ENCODE data around the gene GRID2. TPM values are rescaled to one million over a fixed set of nuclear protein-coding genes. Genes with fewer than 3 reads are reported as not detected.

Gene GRID2
- polyA plus RNA-seq, 1 of the 3 experiments (the other 2 are of a cell fraction), result not detected

DNA sequence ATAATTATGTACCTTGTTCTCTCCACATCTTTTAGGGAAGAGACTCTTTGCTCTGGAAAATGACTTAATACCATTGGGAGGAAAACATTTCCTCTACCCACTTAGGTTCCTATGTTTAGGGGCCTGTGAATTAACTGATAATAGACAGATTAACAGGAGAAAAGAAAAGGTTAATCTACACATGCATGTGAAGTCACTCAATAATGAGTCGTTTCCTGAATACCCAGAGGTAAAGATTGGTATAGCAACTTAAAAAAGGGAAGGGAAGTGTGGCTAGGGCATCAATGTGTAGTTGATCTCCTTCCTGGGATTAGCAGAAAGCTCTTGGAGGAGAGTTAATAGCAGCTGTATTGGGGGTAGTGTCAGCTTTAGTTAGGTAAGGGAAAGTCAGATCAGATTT is 1105.3 kb downstream of the GRID2 start:
- Histone ChIP-seq H3K36me3 (replicated peaks in 1 of 2; ENCODE audit: control insufficient read depth in 1 of 2, insufficient read depth in 2 of 2, low read length in 1 of 2) (no peaks in the 10 kb centered on the region), H3K4me1 (ENCODE audit: control insufficient read depth in 1 of 2, insufficient read depth in 2 of 2, low read depth in 1 of 2, low read length in 1 of 2) (no peaks in the 10 kb centered on the region; a peak in 1 of 4 replicates), H4K20me1 (ENCODE audit: insufficient read depth) (no peaks in the 10 kb centered on the region), H3F3A (replicated peaks; ENCODE audit: insufficient read depth) (no peaks in the 10 kb centered on the region), H3K27ac (ENCODE audit: low read depth in 2 of 2, low read length in 1 of 2) (no peak overlapping the region), H3K79me2 (ENCODE audit: insufficient read depth) (no peaks in the 10 kb centered on the region), H3K9me3 (no peaks in the 10 kb centered on the region), H2AFZ (ENCODE audit: low read depth) (no peak overlapping the region), H3K9me2 (no peaks in the 10 kb centered on the region), H3K4me2 (no peak overlapping the region), H3K27me3 (ENCODE audit: insufficient read depth) (no peaks in the 10 kb centered on the region), H3K4me3 (ENCODE audit: low read depth in 2 of 2, low read length in 1 of 2) (no peak overlapping the region), H3K9ac (no peak overlapping the region)
- WGBS (ENCODE audit: low lambda C conversion rate), result 9% methylated on average over 1 of the region's 1 CpG
- TF ChIP-seq YY1 (IDR thresholded peaks at IDR 0.05; ENCODE audit: low read depth) (no peak), ZBTB33 (IDR thresholded peaks at IDR 0.05; ENCODE audit: borderline replicate concordance, low read depth) (no peak), FOXJ3 (CRISPR knock-in tag; IDR thresholded peaks at IDR 0.05) (no peak), FOXM1 (IDR thresholded peaks at IDR 0.05; ENCODE audit: low read depth) (no peak), REST (IDR thresholded peaks at IDR 0.05; ENCODE audit: low read depth, low read length) (no peak), GATA2 (CRISPR knock-in tag; IDR thresholded peaks at IDR 0.05) (no peak), TEAD4 (IDR thresholded peaks at IDR 0.05; ENCODE audit: borderline replicate concordance, insufficient read depth) (no peak), GABPA (IDR thresholded peaks at IDR 0.05; ENCODE audit: low read depth) (no peak), MEF2A (IDR thresholded peaks at IDR 0.05; ENCODE audit: borderline replicate concordance, low read depth) (no peak), USF2 (IDR thresholded peaks at IDR 0.05; ENCODE audit: borderline replicate concordance, low read depth, low read length) (no peak), RFX5 (IDR thresholded peaks at IDR 0.05; ENCODE audit: low read length) (no peak), CHD2 (IDR thresholded peaks at IDR 0.05; ENCODE audit: low read length, partially characterized antibody) (no peak), SMC3 (IDR thresholded peaks at IDR 0.05; ENCODE audit: low read depth, low read length) (no peak), PBX3 (IDR thresholded peaks at IDR 0.05) (no peak), TCF12 (IDR thresholded peaks at IDR 0.05) (no peak), RCOR1 (IDR thresholded peaks at IDR 0.05; ENCODE audit: low read length) (no peak), JUND (IDR thresholded peaks at IDR 0.05) (no peak)
- TF ChIP-seq, protein P1, sequence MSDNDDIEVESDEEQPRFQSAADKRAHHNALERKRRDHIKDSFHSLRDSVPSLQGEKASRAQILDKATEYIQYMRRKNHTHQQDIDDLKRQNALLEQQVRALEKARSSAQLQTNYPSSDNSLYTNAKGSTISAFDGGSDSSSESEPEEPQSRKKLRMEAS (IDR thresholded peaks at IDR 0.05; ENCODE audit: low read depth), result no peak
- TF ChIP-seq, protein P2, sequence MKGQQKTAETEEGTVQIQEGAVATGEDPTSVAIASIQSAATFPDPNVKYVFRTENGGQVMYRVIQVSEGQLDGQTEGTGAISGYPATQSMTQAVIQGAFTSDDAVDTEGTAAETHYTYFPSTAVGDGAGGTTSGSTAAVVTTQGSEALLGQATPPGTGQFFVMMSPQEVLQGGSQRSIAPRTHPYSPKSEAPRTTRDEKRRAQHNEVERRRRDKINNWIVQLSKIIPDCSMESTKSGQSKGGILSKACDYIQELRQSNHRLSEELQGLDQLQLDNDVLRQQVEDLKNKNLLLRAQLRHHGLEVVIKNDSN (IDR thresholded peaks at IDR 0.05; ENCODE audit: borderline replicate concordance, low read depth), result no peak
- TF ChIP-seq, protein P3, sequence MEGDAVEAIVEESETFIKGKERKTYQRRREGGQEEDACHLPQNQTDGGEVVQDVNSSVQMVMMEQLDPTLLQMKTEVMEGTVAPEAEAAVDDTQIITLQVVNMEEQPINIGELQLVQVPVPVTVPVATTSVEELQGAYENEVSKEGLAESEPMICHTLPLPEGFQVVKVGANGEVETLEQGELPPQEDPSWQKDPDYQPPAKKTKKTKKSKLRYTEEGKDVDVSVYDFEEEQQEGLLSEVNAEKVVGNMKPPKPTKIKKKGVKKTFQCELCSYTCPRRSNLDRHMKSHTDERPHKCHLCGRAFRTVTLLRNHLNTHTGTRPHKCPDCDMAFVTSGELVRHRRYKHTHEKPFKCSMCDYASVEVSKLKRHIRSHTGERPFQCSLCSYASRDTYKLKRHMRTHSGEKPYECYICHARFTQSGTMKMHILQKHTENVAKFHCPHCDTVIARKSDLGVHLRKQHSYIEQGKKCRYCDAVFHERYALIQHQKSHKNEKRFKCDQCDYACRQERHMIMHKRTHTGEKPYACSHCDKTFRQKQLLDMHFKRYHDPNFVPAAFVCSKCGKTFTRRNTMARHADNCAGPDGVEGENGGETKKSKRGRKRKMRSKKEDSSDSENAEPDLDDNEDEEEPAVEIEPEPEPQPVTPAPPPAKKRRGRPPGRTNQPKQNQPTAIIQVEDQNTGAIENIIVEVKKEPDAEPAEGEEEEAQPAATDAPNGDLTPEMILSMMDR (IDR thresholded peaks at IDR 0.05), result no peak
- POLR2A ChIA-PET, result no interaction called here
- no peak for DNase-seq
- CTCF ChIA-PET, result interaction anchor here (1.1 kb wide), 1 partner anchor 18 kb away, joined by 3 read pairs; no protein-coding TSS in a partner anchor

Measured in SK-N-SH (cell line).